HG03139 (cell line): ENCODE results near the gene ACSS1.

Source experiments
- ATAC-seq: cut with Tn5 transposase; IDR thresholded peaks from one replicate; pipeline ENCODE4 v1.9.1; 2021; ENCODE audit not compliant: unreplicated experiment

The ACSS1 gene

GRCh38 chr20:24980291-24981053, 77.5 kb downstream of the ACSS1 start:
- ATAC-seq, result no peak

GRCh38 chr20:24979036-24979960, 78.6 kb downstream of the ACSS1 start:
- ATAC-seq, result no peak

GRCh38 chr20:24978513-24978912, 79.4 kb downstream of the ACSS1 start:
- no peak for ATAC-seq

- no peak for ATAC-seq
Measured at GRCh38 chr20:24977797-24978196, 80.1 kb downstream of the ACSS1 start.

GRCh38 chr20:24977336-24977735, 80.6 kb downstream of the ACSS1 start:
- no peak for ATAC-seq

GRCh38 chr20:24972341-24972740, 85.6 kb downstream of the ACSS1 start:
- ATAC-seq, result no peak

- no peak for ATAC-seq
Measured at GRCh38 chr20:24971376-24972101, 86.4 kb downstream of the ACSS1 start.

GRCh38 chr20:24970754-24971153, 87.2 kb downstream of the ACSS1 start:
- no peak for ATAC-seq

GRCh38 chr20:24970030-24970553, 87.8 kb downstream of the ACSS1 start:
- ATAC-seq, result no peak

GRCh38 chr20:24969186-24970029, 88.5 kb downstream of the ACSS1 start:
- ATAC-seq, result no peak

GRCh38 chr20:24968278-24968800, 89.6 kb downstream of the ACSS1 start:
- ATAC-seq, result no peak

- no peak for ATAC-seq
Measured at GRCh38 chr20:24966317-24967012, 91.5 kb downstream of the ACSS1 start.

- no peak for ATAC-seq
Measured at GRCh38 chr20:24965065-24965919, 92.6 kb downstream of the ACSS1 start.

- ATAC-seq, result no peak
Measured at GRCh38 chr20:24964506-24964840, 93.5 kb downstream of the ACSS1 start.

GRCh38 chr20:24963672-24964505, 94.0 kb downstream of the ACSS1 start:
- ATAC-seq, result no peak

GRCh38 chr20:24962510-24962909, 95.4 kb downstream of the ACSS1 start:
- ATAC-seq, result no peak

- ATAC-seq, result no peak
Measured at GRCh38 chr20:24962182-24962492, 95.8 kb downstream of the ACSS1 start.
